ENCODE measurements around the gene TSSK6.
A peak's percentile ranks its signal among the peaks of the same experiment; 100 is the strongest.

The TSSK6 gene

DNA sequence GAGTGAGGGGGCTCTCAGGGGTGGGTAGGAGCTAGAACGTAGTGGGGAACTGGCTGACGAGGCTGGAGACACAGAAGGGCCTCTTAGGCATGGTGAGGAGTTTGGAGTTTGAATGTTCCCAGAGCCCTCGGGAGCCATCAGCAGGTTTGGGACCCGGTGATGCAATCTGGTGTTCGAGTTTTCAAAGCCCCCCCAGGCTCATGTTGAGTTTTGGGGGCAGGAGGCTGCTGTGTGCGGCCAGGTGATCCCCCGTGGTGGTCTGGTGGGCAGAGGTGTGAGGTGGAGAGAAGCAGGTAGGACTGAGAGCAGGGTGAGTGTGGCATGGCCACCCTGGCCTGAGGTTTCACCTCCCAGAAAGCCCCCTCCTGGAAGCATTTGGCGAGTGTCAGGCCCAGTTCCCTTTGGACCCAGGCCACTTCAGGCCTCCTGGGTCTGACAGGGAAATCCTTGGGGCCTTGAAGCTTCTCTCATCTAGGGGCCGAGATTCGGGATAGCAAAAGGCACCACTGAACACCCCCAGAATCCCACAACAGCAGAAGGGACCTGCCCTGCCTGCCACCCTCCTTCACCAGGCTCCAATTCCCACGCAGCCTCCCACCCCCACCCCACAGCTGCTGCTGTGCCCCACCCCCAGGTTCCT, 14.6 kb upstream of the TSSK6 start:
- no peak for DNase-seq

DNA sequence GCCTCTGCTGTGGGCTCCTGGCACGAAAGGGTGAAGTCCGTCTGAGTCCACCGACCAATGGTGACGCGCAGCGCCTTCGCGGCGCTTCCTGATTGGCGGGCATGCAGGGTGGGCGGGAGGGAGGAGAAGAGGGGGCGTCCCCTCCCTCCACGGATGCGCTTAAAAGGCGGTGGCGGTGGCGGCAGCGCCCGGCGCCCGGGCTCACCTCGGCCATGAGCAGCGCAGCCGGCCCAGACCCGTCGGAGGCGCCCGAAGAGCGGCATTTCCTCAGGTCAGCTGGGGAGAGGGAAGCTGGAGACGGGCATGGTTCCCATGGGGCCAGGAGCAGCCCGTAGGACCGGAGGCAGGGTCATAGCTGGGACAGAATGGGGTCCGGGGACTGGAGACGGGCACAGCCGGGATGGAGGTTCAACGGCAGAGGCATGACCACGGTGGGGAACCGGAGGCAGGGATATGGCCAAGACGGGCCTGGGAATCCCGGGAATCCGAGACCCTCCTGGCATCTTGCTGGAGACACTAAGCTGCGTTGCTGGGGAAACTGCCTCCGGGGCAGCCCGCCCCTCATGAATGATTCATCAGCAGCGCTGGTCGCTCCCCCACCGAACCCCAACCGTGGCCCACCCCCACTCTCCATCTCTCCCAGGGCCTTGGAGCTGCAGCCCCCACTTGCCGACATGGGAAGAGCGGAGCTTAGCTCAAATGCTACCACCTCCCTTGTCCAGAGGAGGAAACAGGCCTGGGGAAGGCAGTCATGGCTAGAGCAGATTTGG, 13.6 kb upstream of the TSSK6 start, which contains the start of gene YJEFN3:
YJEFN3 (plus strand) TSS at position 191 of the 770 bp plus-strand sequence; CDS start at position 213, 22 bp downstream.
- no peak for DNase-seq

DNA sequence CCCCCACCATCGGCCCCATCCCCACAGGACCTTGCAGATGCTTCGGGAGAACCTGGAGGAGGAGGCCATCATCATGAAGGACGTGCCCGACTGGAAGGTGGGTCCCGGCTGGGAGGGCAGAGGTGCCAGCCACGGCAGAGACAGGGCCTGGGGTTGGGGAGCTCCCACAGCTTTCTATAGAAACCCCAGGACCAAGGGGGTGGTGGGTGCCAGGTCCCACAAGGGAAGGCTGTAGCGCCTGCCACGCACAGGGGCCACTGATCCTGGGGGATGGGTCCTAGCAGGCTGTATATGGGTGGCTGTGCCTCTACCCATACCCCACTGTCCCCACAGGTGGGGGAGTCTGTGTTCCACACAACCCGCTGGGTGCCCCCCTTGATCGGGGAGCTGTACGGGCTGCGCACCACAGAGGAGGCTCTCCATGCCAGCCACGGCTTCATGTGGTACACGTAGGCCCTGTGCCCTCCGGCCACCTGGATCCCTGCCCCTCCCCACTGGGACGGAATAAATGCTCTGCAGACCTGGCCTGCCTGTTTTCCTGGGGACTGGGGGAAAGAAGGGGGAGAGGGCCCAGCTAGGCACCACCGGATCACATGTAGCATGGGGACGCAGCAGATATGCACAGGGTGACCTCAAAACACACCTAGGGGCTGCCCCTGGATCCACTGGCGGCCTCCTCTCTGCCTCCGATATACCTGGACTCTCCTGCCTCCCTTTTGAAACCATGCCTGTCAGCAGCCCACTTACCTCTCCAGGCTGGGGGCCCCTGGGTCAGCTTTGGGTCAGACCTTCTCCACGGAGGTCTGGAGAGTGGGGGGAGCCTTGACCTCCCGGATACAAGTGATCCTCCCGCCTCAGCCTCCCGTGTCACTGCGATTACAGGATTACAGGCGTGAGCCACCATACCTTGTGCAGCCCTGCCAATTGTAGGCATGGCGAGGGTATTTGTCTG, 12.6 kb upstream of the TSSK6 start:
- DNase-seq = no peak

DNA sequence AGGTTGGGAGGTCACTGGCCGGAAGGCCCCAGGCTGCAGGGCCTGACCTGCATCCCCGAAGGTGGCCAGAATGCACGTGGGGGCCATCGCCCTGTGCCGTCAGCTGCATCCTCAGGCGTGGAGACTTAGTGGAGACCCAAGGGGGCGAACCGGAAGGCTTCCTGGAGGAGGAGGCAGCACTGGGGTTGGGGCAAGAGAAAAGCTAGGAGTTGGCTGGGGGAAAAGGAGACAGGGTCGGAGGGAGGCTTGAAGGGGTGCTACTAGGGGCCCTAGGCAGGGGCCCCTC, 12.0 kb upstream of the TSSK6 start:
- DNase-seq = no peak

DNA sequence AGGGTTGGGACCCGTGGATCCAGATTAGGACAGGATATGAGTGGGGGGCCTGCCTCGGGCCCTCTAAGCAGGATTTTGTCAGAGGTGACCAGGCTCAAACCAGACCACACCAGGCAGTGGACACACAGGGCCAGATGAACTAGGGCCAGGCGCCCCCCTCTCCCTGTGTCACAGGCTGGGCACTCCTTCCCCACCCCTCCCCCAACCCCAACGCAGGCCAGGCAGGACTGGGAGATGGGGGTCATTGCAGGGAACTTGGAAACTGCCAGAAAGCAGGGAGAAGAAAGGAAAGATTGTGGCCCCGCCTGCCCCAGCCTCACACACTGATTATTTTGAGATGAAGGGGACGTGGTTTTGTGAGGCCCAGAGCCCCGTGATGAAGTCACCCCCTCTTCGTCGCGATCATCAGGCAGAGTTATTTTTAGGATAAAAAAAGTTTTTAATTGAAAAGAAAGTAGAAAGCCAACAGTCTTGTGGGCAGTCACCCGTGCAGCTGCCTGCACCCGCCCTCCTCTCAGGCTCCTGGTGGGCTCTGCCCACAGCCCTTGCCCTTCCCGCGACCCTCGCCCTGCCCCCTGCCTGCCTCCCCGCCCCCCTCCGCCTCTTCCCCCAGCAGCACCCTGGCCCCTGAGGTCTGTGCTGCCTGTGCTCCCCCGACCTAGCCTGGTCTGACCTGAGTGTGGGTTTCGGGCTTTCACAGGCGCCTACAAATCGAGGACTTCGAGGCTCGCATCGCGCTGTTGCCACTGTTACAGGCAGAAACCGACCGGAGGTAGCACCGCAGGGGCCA, 11.4 kb upstream of the TSSK6 start:
- DNase-seq = no peak

DNA sequence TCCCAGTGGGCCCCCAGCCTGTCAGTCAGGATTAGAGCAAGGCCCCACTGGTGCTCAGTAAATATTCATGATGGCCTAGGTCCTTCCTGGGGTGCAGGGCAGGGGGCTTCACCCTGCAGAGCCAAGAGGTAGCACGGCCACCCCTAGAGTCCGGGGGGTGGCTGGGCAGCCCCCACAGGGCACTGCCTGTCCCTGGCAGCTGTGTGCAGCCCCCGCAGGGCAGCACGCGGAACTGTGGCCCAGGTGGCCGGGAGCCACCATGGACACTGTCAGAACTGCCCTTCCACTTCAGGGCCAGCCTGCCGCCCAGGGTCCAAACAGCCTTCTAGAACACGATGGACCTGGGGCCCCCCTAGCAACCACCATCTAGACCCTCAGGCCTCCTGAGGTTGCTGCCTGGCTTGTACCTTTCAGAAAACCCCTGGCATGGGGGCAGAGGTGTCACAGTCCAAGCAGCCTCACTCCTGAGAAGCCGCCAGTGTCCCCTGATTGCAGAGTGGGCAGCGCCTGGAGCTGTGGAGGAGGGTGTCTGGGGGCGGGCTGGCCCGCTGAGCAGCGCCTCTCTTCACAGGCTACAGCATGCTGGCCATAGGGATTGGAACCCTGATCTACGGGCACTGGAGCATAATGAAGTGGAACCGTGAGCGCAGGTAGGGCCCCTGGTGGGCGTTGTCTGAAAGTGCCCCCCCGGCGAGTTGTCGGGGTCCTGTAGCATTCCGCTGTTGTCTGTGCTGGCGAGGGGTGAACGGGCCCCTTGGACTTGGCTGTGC, 10.4 kb upstream of the TSSK6 start:
- DNase-seq = no peak

DNA sequence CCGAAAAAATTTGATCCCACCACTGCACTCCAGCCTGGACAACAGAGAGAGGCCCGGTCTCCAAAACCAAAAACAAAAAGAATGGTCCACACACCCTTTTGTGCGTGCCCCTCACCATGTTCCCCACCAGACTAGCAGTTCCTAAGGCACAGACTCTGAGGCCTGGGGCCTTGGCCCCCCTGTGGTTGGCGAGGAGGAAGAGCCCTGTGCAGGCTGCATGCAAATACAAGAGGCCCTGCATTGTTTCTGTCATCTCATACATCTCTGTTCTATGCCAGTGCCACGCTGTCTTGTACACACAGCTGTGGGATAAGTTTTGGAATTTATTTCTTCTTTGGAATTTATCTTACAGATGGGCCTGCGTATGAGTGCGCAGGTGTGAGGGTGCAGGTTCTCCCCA, 8.7 kb upstream of the TSSK6 start:
- no peak for DNase-seq

DNA sequence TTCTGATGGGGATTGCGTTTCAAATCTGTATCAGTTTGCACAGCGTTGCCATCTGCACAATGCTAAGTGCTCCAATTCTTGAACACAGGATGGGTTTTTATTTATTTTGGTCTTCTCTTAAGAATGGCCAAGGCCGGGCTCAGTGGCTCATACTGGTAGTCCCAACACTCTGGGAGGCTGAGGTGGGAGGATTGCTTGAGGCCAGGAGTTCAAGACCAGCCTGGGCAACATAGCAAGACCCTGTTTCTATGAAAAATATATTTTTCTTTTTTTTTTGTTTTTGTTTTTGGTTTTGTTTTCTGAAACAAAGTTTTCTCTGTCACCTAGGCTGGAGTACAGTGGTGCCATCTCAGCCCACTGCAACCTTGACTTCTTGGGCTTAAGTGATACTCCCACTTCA, 7.8 kb upstream of the TSSK6 start:
- DNase-seq = no peak

DNA sequence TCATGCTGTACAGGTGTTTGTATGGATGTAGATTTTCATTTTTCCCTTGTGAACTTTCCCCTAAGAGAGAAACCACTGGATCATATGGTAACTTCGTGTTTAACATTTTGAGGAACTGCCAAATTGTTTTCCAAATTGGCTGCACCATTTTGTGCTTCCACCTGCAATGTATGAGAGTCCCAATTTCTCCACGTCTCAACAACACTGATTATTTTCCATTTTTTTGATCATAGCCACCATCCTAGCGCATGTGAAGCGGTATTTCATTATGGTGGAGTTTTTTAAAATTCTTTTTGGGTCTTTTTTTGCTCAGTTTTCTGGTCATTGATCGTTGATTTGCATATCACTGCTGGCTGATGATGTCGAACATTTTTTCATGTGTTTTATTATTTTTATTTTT, 5.6 kb upstream of the TSSK6 start:
- DNase-seq = no peak

DNA sequence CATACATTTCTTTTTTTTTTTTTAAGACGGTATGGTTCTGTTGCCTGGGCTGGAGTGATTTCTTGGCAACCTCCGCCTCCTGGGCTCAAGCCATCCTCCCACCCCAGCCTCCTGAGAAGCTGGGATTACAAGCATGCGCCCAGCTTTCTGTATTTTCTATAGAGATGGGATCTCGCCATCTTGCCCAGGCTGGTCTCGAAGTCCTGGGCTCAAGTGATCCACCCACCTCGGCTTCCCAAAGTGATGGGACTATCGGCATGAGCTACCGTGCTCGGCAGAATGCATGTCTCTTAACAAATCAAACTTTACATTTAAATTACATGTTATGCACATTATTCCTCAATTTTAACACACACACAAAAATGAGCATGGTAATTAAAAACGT, 1.9 kb upstream of the TSSK6 start:
- no peak for DNase-seq

DNA sequence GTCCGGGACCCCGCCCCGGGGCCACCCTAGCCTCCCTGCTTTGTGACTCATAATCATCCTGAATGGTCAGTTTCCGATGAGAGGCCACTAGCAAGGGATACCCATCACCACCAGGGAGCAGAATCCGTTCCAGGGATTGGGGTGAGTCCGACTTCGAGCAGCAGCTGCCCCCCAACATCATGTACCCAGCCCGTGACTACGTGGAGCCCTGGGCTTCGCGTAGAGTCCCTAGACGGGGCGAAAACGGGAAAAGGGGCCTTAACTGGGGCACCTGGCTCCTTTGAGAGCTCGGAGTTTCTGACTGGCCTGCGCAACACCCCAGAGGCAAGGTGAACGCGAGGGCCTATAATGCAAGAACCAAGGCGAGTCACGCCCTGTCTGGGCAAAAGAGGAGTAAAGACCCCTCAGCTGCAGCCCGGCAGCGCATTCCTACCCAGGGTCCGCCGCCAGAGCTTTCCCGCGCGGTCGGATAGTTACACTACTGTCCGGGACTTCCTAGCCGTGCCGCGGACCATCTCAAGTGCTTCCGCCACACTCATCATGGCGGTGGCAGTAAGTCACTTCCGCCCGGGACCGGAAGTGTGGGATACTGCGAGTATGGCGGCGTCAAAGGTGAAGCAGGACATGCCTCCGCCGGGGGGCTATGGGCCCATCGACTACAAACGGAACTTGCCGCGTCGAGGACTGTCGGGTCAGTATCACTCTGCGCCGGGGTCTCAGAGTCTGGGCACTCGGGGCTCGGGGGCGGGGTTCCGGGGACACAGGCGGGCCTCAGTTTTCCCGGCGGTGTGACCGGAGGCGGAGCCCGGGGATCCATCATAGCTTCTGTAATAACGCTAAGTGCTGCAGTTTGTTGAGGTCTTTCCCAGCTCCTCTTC, 533 bp upstream of the TSSK6 start, which contains the start of gene NDUFA13:
NDUFA13 (plus strand) TSS at position 584 of the 878 bp plus-strand sequence; CDS start at position 598, 14 bp downstream.
- peak; percentile 93 for DNase-seq

DNA sequence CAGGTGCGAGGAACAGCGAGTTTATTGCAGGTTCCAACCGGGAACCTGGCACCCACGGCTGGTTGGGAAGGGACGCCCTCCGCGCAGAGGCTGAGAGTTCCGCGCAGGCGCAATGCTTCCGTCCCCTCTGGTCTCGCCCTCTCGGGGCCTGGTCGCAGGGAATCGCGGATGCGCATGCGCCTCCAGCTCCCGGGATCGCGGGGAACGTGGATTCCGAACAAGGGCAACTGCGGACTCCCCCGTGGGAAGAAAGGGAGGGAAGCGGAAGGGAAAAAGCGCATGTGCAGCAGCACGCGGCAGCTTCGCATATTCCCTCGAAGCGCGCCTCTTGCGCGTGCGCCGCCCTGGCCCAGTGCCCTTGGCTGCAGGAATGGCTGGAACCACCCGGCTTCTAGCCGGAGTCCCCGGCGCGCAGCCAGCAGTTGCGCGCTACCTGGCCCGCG, 1.1 kb downstream of the TSSK6 start:
- DNase-seq = no peak

DNA sequence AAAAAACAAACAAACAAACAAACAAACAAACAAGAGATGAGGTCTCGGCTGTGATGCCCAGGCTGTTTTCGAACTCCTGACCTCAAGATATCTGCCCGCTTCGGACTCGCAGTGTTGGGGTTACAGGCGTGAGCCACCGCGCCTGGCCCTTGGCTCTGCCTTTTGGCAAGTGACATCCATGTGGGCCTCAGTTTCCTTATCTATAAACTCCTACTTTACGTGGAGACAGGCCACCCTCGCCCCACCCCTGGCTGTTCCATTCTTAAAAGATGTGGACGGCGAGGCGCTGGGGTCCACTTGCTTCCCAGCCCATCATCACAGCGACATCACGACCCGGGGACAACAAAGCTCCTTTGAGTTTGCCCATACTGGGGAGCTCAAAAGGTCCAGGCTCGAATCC, 1.7 kb downstream of the TSSK6 start:
- no peak for DNase-seq

DNA sequence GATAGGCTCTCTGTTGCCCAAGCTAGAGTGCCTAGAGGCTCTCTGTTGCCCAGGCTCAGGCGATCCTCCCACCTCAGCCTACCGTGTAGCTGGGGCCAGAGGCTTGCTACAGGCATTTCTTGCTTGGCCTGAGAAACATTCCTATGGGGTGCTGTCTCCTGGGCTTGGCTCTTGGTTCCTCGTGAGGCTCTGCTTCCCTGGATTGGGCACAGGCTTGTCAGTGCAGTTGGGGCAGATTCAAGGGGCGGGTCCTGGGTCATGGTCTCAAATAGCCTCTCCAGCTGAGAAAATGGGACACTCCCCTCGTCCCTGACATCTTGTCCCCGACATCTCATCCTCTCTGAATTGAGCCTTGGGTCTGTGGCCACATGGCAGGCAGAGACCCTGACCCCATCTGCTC, 4.9 kb downstream of the TSSK6 start:
- no peak for DNase-seq

DNA sequence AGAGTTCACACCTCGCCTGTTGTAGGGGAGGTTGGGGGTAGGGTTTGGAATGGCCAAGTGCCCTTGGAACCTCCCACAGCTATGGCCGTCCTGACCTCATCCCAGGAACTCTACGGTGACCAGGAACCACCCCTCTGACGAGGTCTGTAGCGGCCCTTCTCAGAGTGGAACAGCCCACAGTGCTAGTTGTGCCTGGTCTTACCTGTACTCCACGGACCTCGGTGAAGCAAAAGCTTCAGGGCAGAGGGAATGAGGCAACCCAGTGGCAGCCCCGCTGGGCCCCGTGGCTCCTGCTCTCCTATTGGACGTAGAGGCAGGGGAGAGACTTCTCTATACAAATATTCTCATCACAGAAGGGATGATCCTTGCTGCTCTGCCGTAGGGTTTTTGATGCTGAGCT, 7.1 kb downstream of the TSSK6 start:
- no peak for DNase-seq

DNA sequence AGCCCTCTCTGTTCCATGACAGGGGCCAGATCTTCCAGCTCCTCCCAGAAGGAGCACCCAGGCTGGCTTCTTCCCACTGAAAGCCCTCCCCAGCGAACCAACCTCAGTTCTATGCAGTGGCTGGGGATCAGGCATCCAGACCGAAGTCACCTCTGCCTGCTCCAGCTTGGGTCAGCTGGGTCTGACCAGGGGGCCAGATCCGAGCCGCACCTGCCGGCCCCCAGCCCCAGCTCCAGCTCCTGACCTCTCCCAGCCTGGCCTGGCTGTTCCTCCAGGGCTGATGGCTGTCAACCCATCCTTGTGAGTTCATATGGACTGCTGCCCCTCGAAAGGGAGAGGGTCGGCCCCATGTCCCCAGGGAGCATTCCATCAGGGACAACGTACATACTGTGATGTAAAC, 8.0 kb downstream of the TSSK6 start:
- no peak for DNase-seq

DNA sequence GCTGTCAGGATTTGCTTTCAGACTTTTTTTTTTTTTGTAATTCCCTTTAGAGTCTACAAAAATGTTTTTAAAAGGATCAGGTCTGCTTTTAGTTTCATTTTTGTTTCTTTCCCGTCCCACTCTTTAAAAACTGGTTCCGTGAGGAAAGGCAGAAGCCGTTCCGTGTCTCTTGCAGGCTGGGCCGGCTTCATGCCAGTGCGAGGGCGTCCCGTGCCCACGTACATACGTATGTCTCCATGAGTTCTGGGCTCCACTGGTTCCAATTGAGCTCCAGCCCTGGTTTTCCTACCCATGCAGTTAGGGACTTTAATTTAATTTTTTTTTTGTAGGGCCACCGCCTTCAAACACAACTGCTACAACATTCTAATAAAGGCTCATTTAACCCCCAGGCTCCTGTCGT, 8.8 kb downstream of the TSSK6 start:
- no peak for DNase-seq

DNA sequence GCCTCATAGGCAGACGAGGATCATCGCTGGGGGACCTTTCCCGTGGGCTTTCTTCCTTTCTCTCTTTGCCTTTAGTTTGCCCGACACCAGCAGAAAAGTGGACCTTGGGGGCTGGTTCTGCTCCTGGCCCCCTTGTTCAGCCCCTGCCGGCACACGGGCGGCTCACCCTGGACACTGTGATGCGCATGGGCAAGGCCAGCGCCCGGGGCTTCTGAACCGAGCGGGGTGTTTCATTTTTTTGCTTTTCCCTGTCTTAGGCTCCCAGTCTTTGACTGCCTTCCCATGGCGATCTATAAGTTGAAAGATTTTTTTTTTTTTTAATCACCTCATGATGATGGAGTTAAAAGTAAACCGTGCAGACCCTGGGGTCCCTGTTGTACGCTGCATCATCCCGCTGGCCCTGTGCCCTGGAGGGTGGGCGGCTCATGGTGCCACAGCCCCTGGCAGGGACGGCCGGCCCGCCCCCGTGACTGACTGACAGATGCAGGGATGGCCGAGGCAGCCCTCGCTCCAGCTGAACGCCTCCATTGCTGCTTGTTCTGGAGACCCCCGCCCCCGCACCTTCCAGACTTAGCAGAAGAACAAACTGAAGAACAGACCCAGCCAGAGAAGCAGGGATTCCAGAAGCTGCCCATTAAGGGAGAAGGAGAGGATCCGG, 9.6 kb downstream of the TSSK6 start:
- no peak for DNase-seq

DNA sequence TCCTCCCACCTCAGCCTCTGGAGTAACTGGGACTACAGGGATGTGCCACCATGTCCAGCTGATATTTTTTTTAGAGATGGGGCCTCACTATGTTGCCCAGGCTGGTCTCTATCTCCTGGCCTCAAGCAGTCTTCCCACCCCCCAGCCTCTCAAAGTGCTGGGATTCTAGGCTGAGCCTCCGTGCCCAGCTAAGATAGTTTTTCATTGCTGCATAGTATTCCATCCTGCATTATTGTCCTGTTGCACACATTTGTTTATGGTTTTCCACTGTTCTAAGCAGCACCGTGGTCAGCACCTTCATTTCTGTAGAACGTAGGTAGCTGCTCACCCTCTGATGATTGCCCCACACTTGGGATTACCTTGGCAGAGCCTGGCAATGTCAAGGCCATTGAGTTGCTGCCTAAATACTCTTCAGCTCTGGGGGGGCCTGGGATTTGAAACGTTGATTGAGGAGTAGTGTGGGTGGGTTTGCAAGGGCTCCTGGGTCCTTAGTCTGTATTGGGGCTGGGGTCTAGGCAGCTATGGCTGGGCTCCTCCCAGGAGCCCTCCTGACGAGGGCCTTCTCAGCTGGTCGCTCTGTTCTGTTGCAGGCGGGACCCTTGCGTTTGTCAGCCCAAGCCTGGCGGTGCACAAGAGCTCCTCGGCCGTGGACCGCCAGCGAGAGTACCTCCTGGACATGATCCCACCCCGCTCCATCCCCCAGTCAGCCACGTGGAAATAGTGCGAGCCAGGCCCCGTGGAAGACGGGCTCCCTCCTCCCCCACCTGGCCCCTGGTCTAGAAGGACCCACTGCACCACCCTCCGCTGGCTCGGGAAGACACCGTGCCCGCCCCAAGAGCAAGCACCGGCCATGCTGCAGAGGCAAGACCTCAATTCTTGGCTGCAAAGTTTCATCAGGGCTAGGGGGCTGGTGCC, 10.3 kb downstream of the TSSK6 start:
- DNase-seq = no peak
